ENCODE measurements around the gene TACR2. TPM values are rescaled to one million over a fixed set of nuclear protein-coding genes. Genes with fewer than 3 reads are reported as not detected.
A peak's percentile ranks its signal among the peaks of the same experiment; 100 is the strongest.

The TACR2 gene
- polyA plus RNA-seq, 4 donors = 0.17 to 0.39 (median 0.28) TPM

- no peak for DNase-seq (ENCODE audit: low read depth in 4 of 4, low spot score in 3 of 4)
Measured at GRCh38 chr10:69405221-69405620, 11.5 kb downstream of the TACR2 start.

- DNase-seq (ENCODE audit: low read depth in 4 of 4, low spot score in 3 of 4) = no peak
Measured at GRCh38 chr10:69404786-69405185, 11.9 kb downstream of the TACR2 start.

GRCh38 chr10:69403519-69403918 is 13.2 kb downstream of the TACR2 start:
- no peak for DNase-seq (ENCODE audit: low read depth in 4 of 4, low spot score in 3 of 4)

- DNase-seq (ENCODE audit: low read depth in 4 of 4, low spot score in 3 of 4) = no peak
Measured at GRCh38 chr10:69403066-69403465, 13.7 kb downstream of the TACR2 start.

- no peak for DNase-seq (ENCODE audit: low read depth in 4 of 4, low spot score in 3 of 4)
Measured at GRCh38 chr10:69402386-69402785, 14.3 kb downstream of the TACR2 start.

GRCh38 chr10:69401416-69401815 is 15.3 kb downstream of the TACR2 start:
- no peak for DNase-seq (ENCODE audit: low read depth in 4 of 4, low spot score in 3 of 4)

GRCh38 chr10:69400936-69401335 is 15.8 kb downstream of the TACR2 start:
- no peak for DNase-seq (ENCODE audit: low read depth in 4 of 4, low spot score in 3 of 4)

- DNase-seq (ENCODE audit: low read depth in 4 of 4, low spot score in 3 of 4) = no peak
Measured at GRCh38 chr10:69398466-69398865, 18.3 kb downstream of the TACR2 start.

- DNase-seq (ENCODE audit: low read depth in 4 of 4, low spot score in 3 of 4) = peak in 1 of 4 donors; percentile 48
Measured at GRCh38 chr10:69397972-69398371, 18.7 kb downstream of the TACR2 start.

GRCh38 chr10:69394020-69394419 is 22.7 kb downstream of the TACR2 start:
- DNase-seq (ENCODE audit: low read depth in 4 of 4, low spot score in 3 of 4) = no peak

GRCh38 chr10:69392481-69393000 is 24.2 kb downstream of the TACR2 start:
- DNase-seq (ENCODE audit: low read depth in 4 of 4, low spot score in 3 of 4) = peak in 3 of 4 donors; percentile 70 to 74 (median 72)

- no peak for DNase-seq (ENCODE audit: low read depth in 4 of 4, low spot score in 3 of 4)
Measured at GRCh38 chr10:69391158-69391557, 25.6 kb downstream of the TACR2 start.

GRCh38 chr10:69389827-69390490 is 26.8 kb downstream of the TACR2 start:
- DNase-seq (ENCODE audit: low read depth in 4 of 4, low spot score in 3 of 4) = no peak

- DNase-seq (ENCODE audit: low read depth in 4 of 4, low spot score in 3 of 4) = no peak
Measured at GRCh38 chr10:69388488-69388887, 28.2 kb downstream of the TACR2 start.

- no peak for DNase-seq (ENCODE audit: low read depth in 4 of 4, low spot score in 3 of 4)
Measured at GRCh38 chr10:69387500-69387899, 29.2 kb downstream of the TACR2 start.

- DNase-seq (ENCODE audit: low read depth in 4 of 4, low spot score in 3 of 4) = no peak
Measured at GRCh38 chr10:69385454-69386350, 31.0 kb downstream of the TACR2 start.

- DNase-seq (ENCODE audit: low read depth in 4 of 4, low spot score in 3 of 4) = no peak
Measured at GRCh38 chr10:69384320-69384719, 32.4 kb downstream of the TACR2 start.

GRCh38 chr10:69383558-69383957 is 33.2 kb downstream of the TACR2 start:
- no peak for DNase-seq (ENCODE audit: low read depth in 4 of 4, low spot score in 3 of 4)

GRCh38 chr10:69382382-69383117 is 34.2 kb downstream of the TACR2 start:
- no peak for DNase-seq (ENCODE audit: low read depth in 4 of 4, low spot score in 3 of 4)

- no peak for DNase-seq (ENCODE audit: low read depth in 4 of 4, low spot score in 3 of 4)
Measured at GRCh38 chr10:69379800-69380199, 36.9 kb downstream of the TACR2 start.

GRCh38 chr10:69377933-69378332 is 38.8 kb downstream of the TACR2 start:
- no peak for DNase-seq (ENCODE audit: low read depth in 4 of 4, low spot score in 3 of 4)
